HepG2 (cell line): ENCODE data around the gene PLXNA3. TPM values are rescaled to one million over a fixed set of nuclear protein-coding genes. Genes with fewer than 3 reads are reported as not detected.
A peak's percentile ranks its signal among the peaks of the same experiment; 100 is the strongest.

ENCODE experiments used
- ELF4 ChIP-seq: sonication (generic); formaldehyde crosslinking; IDR thresholded peaks from 2 replicates; pipeline ENCODE4 v1.5.0; 2020; ENCODE audit warnings: missing genetic modification reagents, mild to moderate bottlenecking, moderate library complexity, borderline replicate concordance
- IRF2 ChIP-seq: IDR thresholded peaks from 2 replicates; pipeline ENCODE4 v1.6.1; 2018; ENCODE audit warnings: missing genetic modification reagents, missing compliant biosample characterization
- IRX3 ChIP-seq: sonication (generic); formaldehyde crosslinking; IDR thresholded peaks from 2 replicates; pipeline ENCODE4 v1.8.1; 2023; ENCODE audit warnings: mild to moderate bottlenecking, low read depth, missing genetic modification reagents, borderline replicate concordance
- MIER2 ChIP-seq: IDR thresholded peaks from 2 replicates; pipeline ENCODE4 v1.6.1; 2016; ENCODE audit warnings: missing biosample characterization, missing genetic modification reagents
- MXD4 ChIP-seq: IDR thresholded peaks from 2 replicates; pipeline ENCODE4 v1.6.1; 2016; ENCODE audit warnings: mild to moderate bottlenecking, missing biosample characterization, missing genetic modification reagents
- POGZ ChIP-seq: sonication (generic); formaldehyde crosslinking; IDR thresholded peaks from 2 replicates; pipeline ENCODE4 v1.4.0; 2020; ENCODE audit warnings: mild to moderate bottlenecking, missing genetic modification reagents
- RBFOX2 ChIP-seq: fragments of 200-400 bp; formaldehyde crosslinking; IDR thresholded peaks from 2 replicates; pipeline ENCODE4 v1.6.1; 2017; ENCODE audit warnings: low read depth, mild to moderate bottlenecking, low read length
- SALL1 ChIP-seq: sonication (generic); formaldehyde crosslinking; IDR thresholded peaks from 2 replicates; pipeline ENCODE4 v1.8.0; 2022; ENCODE audit warnings: mild to moderate bottlenecking, missing genetic modification reagents
- SNAI1 ChIP-seq: sonication (generic); formaldehyde crosslinking; IDR thresholded peaks from 2 replicates; pipeline ENCODE4 v1.5.0; 2020; ENCODE audit warnings: mild to moderate bottlenecking, missing genetic modification reagents, borderline replicate concordance
- SUZ12 ChIP-seq: fragments of 150-350 bp; IDR thresholded peaks from 2 replicates; pipeline ENCODE4 v1.6.1; 2014; ENCODE audit warnings: low read depth, low read length
- ZNF674 ChIP-seq: sonication (generic); formaldehyde crosslinking; IDR thresholded peaks from 2 replicates; pipeline ENCODE4 v1.5.0; 2020; ENCODE audit warnings: low read depth, mild to moderate bottlenecking, missing genetic modification reagents
- ZNF775 ChIP-seq: sonication (generic); formaldehyde crosslinking; IDR thresholded peaks from 2 replicates; pipeline ENCODE4 v1.4.0; 2020; ENCODE audit warnings: missing genetic modification reagents, mild to moderate bottlenecking, moderate library complexity, borderline replicate concordance
- ZNF790 ChIP-seq: sonication (generic); formaldehyde crosslinking; IDR thresholded peaks from 2 replicates; pipeline ENCODE4 v1.8.0; 2022; ENCODE audit warnings: missing genetic modification reagents, mild to moderate bottlenecking, borderline replicate concordance
- polyA plus RNA-seq, 8 experiments: library from polyadenylated mRNA; depleted of rRNA in 3 of 8; stranded (reverse) in 7 of 8; unstranded in 1 of 8; fragments of >200 nt; fragmentation: Illumina TruSeq in 4 of 8; extraction: Trizol in 4 of 8; gene quantifications; 2 replicates each; pipeline versions ENCODE4 v1.2.1 to v1.2.3, GENCODE V29; 2011 to 2016; ENCODE audit warnings: low read depth in 4 of 8, missing spikeins in 1 of 8, mixed read lengths in 1 of 8; ENCODE audit not compliant: insufficient read depth in 1 of 8
- total RNA-seq, 5 experiments: library from RNA; depleted of rRNA; stranded (reverse); fragments of >200 nt; fragmentation: Illumina TruSeq; extraction: Trizol; gene quantifications; 2 replicates each; pipeline ENCODE4 v1.2.3, GENCODE V29; 2016; ENCODE audit warnings: low read depth in 1 of 5
- TF ChIP-seq, protein P1 (sequence below): sonication (generic); formaldehyde crosslinking; IDR thresholded peaks from 2 replicates; pipeline ENCODE4 v1.5.0; 2020; ENCODE audit warnings: mild to moderate bottlenecking, missing genetic modification reagents, moderate library complexity
- TF ChIP-seq, protein P2 (sequence below): sonication (generic); formaldehyde crosslinking; IDR thresholded peaks from 2 replicates; pipeline ENCODE4 v1.4.0; 2020; ENCODE audit warnings: low read depth, missing genetic modification reagents
- TF ChIP-seq, protein P3 (sequence below): sonication (generic); formaldehyde crosslinking; IDR thresholded peaks from 2 replicates; pipeline ENCODE4 v1.5.1; 2020; ENCODE audit warnings: mild to moderate bottlenecking, missing genetic modification reagents
- TF ChIP-seq, protein P4 (sequence below): sonication (generic); formaldehyde crosslinking; IDR thresholded peaks from 2 replicates; pipeline ENCODE4 v1.4.0; 2020; ENCODE audit warnings: missing genetic modification reagents

The PLXNA3 gene
- total and polyA plus RNA-seq, 2 of the 13 experiments (the other 11 are each of a cell fraction or from before 2014, with no cell fraction given): 5.8 to 20.6 TPM

DNA sequence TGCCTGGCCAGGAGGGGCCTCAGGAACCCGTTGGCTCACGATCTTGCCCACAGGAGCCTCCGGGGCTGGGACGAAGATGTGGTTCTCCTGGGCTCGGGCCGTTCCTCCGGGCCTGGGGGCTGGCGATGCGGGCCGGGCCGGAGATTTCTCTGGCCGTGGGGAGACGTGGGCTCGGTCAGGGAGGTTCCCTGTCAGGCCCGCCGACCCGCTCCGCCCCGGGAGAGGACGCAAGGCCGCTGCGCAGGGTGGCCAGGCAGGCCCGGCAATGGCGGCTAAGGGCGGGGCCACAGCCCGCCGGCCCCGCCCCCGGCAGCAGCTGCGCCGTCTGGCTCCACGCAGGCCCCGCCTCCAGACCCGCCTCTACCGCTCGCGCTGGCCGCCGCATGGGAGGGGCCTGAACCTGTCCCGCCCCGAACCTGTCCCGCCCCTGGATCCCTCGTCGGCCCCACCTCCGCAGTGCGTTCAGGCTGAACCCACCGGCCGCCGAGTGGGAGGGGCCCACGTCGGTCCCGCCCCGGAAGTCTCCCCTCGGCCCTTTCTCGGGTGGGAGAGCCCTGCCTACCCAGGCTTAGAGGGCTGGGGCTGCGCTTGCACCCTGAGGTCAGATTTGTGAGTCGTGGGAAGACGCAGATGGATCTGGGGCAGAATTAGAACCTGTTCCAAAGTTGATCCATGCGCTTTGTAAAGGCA lies 58.0 kb downstream of the PLXNA3 start, which contains the start of gene FAM3A (continued):
- TF ChIP-seq, protein P1, sequence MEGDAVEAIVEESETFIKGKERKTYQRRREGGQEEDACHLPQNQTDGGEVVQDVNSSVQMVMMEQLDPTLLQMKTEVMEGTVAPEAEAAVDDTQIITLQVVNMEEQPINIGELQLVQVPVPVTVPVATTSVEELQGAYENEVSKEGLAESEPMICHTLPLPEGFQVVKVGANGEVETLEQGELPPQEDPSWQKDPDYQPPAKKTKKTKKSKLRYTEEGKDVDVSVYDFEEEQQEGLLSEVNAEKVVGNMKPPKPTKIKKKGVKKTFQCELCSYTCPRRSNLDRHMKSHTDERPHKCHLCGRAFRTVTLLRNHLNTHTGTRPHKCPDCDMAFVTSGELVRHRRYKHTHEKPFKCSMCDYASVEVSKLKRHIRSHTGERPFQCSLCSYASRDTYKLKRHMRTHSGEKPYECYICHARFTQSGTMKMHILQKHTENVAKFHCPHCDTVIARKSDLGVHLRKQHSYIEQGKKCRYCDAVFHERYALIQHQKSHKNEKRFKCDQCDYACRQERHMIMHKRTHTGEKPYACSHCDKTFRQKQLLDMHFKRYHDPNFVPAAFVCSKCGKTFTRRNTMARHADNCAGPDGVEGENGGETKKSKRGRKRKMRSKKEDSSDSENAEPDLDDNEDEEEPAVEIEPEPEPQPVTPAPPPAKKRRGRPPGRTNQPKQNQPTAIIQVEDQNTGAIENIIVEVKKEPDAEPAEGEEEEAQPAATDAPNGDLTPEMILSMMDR (CRISPR knock-in tag): no peak
- TF ChIP-seq, protein P2, sequence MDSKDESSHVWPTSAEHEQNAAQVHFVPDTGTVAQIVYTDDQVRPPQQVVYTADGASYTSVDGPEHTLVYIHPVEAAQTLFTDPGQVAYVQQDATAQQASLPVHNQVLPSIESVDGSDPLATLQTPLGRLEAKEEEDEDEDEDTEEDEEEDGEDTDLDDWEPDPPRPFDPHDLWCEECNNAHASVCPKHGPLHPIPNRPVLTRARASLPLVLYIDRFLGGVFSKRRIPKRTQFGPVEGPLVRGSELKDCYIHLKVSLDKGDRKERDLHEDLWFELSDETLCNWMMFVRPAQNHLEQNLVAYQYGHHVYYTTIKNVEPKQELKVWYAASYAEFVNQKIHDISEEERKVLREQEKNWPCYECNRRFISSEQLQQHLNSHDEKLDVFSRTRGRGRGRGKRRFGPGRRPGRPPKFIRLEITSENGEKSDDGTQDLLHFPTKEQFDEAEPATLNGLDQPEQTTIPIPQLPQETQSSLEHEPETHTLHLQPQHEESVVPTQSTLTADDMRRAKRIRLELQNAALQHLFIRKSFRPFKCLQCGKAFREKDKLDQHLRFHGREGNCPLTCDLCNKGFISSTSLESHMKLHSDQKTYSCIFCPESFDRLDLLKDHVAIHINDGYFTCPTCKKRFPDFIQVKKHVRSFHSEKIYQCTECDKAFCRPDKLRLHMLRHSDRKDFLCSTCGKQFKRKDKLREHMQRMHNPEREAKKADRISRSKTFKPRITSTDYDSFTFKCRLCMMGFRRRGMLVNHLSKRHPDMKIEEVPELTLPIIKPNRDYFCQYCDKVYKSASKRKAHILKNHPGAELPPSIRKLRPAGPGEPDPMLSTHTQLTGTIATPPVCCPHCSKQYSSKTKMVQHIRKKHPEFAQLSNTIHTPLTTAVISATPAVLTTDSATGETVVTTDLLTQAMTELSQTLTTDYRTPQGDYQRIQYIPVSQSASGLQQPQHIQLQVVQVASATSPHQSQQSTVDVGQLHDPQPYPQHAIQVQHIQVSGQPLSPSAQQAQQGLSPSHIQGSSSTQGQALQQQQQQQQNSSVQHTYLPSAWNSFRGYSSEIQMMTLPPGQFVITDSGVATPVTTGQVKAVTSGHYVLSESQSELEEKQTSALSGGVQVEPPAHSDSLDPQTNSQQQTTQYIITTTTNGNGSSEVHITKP (CRISPR knock-in tag): peak; percentile 48; the same call in 1 of the 2 replicates
- TF ChIP-seq RBFOX2 (peak; percentile 59; the same call in 1 of the 2 replicates), ZNF775 (CRISPR knock-in tag) (no peak), IRF2 (CRISPR knock-in tag) (0 out of 2 replicates have a peak, but pooled peaks have one; percentile 17), SALL1 (CRISPR knock-in tag) (peak; percentile 19), IRX3 (no peak), ELF4 (CRISPR knock-in tag) (no peak), POGZ (no peak), ZNF674 (no peak), SUZ12 (no peak), MIER2 (CRISPR knock-in tag) (no peak), MXD4 (CRISPR knock-in tag) (no peak), ZNF790 (CRISPR knock-in tag) (no peak), SNAI1 (CRISPR knock-in tag) (no peak)
- TF ChIP-seq, protein P3, sequence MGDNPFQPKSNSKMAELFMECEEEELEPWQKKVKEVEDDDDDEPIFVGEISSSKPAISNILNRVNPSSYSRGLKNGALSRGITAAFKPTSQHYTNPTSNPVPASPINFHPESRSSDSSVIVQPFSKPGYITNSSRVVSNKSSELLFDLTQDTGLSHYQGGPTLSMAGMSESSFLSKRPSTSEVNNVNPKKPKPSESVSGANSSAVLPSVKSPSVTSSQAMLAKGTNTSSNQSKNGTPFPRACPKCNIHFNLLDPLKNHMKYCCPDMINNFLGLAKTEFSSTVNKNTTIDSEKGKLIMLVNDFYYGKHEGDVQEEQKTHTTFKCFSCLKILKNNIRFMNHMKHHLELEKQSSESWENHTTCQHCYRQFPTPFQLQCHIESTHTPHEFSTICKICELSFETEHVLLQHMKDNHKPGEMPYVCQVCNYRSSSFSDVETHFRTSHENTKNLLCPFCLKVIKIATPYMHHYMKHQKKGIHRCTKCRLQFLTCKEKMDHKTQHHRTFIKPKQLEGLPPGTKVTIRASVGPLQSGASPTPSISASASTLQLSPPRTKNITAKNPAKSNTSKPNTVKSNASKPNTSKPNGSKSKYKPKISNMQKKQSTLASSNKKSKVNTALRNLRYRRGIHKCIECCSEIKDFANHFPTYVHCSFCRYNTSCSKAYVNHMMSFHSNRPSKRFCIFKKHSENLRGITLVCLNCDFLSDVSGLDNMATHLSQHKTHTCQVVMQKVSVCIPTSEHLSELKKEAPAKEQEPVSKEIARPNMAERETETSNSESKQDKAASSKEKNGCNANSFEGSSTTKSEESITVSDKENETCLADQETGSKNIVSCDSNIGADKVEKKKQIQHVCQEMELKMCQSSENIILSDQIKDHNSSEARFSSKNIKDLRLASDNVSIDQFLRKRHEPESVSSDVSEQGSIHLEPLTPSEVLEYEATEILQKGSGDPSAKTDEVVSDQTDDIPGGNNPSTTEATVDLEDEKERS (CRISPR knock-in tag): no peak
- TF ChIP-seq, protein P4, sequence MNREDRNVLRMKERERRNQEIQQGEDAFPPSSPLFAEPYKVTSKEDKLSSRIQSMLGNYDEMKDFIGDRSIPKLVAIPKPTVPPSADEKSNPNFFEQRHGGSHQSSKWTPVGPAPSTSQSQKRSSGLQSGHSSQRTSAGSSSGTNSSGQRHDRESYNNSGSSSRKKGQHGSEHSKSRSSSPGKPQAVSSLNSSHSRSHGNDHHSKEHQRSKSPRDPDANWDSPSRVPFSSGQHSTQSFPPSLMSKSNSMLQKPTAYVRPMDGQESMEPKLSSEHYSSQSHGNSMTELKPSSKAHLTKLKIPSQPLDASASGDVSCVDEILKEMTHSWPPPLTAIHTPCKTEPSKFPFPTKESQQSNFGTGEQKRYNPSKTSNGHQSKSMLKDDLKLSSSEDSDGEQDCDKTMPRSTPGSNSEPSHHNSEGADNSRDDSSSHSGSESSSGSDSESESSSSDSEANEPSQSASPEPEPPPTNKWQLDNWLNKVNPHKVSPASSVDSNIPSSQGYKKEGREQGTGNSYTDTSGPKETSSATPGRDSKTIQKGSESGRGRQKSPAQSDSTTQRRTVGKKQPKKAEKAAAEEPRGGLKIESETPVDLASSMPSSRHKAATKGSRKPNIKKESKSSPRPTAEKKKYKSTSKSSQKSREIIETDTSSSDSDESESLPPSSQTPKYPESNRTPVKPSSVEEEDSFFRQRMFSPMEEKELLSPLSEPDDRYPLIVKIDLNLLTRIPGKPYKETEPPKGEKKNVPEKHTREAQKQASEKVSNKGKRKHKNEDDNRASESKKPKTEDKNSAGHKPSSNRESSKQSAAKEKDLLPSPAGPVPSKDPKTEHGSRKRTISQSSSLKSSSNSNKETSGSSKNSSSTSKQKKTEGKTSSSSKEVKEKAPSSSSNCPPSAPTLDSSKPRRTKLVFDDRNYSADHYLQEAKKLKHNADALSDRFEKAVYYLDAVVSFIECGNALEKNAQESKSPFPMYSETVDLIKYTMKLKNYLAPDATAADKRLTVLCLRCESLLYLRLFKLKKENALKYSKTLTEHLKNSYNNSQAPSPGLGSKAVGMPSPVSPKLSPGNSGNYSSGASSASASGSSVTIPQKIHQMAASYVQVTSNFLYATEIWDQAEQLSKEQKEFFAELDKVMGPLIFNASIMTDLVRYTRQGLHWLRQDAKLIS (CRISPR knock-in tag): no peak
